GM19463 (cell line): ENCODE results near the gene DTNB.

Experiments
- ATAC-seq: cut with Tn5 transposase; IDR thresholded peaks from one replicate; pipeline ENCODE4 v1.9.1; 2021; ENCODE audit warnings: mild to moderate bottlenecking, moderate library complexity; ENCODE audit not compliant: unreplicated experiment

DTNB gene

GRCh38 chr2:25512707-25513106, 160.7 kb downstream of the DTNB start:
- ATAC-seq, result no peak

- ATAC-seq, result no peak
These were observed 167.2 kb downstream of the DTNB start for GRCh38 chr2:25506226-25506625.

GRCh38 chr2:25505622-25506021, 167.8 kb downstream of the DTNB start:
- no peak for ATAC-seq

GRCh38 chr2:25505182-25505581, 168.2 kb downstream of the DTNB start:
- no peak for ATAC-seq

- no peak for ATAC-seq
These were observed 169.1 kb downstream of the DTNB start for GRCh38 chr2:25504266-25504665.

GRCh38 chr2:25499157-25499556, 174.2 kb downstream of the DTNB start:
- ATAC-seq, result no peak

GRCh38 chr2:25497918-25498407, 175.4 kb downstream of the DTNB start:
- no peak for ATAC-seq

- ATAC-seq, result no peak
These were observed 176.0 kb downstream of the DTNB start for GRCh38 chr2:25497229-25497917.

- ATAC-seq, result no peak
These were observed 178.8 kb downstream of the DTNB start for GRCh38 chr2:25494616-25495015.

- ATAC-seq, result no peak
These were observed 180.2 kb downstream of the DTNB start for GRCh38 chr2:25493207-25493606.

- ATAC-seq, result no peak
These were observed 180.7 kb downstream of the DTNB start for GRCh38 chr2:25492726-25493125.

- no peak for ATAC-seq
These were observed 181.3 kb downstream of the DTNB start for GRCh38 chr2:25491966-25492532.

- ATAC-seq, result no peak
These were observed 182.2 kb downstream of the DTNB start for GRCh38 chr2:25491003-25491696.

GRCh38 chr2:25490217-25490616, 183.2 kb downstream of the DTNB start:
- ATAC-seq, result no peak

- ATAC-seq, result no peak
These were observed 183.7 kb downstream of the DTNB start for GRCh38 chr2:25489631-25490030.

GRCh38 chr2:25483607-25484266, 189.6 kb downstream of the DTNB start:
- ATAC-seq, result peak; percentile 65

- ATAC-seq, result no peak
These were observed 191.0 kb downstream of the DTNB start for GRCh38 chr2:25482341-25482740.

- no peak for ATAC-seq
These were observed 191.7 kb downstream of the DTNB start for GRCh38 chr2:25481381-25482300.

GRCh38 chr2:25480561-25480960, 192.8 kb downstream of the DTNB start:
- ATAC-seq, result no peak

- ATAC-seq, result no peak
These were observed 193.6 kb downstream of the DTNB start for GRCh38 chr2:25479761-25480160.
